Erythroblast (primary cell): ENCODE results near the gene C10orf120.

Source experiments
- GATA1 ChIP-seq: IDR thresholded peaks from 2 replicates; pipeline ENCODE4 v1.6.1; 2011; ENCODE audit warnings: low read depth, mild to moderate bottlenecking, control low read depth, low read length, moderate library complexity
- POLR2A ChIP-seq: IDR thresholded peaks from 2 replicates; pipeline ENCODE4 v1.6.1; 2011; ENCODE audit warnings: mild to moderate bottlenecking, low read length

- TF ChIP-seq POLR2A (no peak), GATA1 (no peak)
Measured at GRCh38 chr10:122665946-122666345, 33.7 kb downstream of the C10orf120 start.
